Measurements from ENCODE around the gene PDZRN3.

The PDZRN3 gene

DNA sequence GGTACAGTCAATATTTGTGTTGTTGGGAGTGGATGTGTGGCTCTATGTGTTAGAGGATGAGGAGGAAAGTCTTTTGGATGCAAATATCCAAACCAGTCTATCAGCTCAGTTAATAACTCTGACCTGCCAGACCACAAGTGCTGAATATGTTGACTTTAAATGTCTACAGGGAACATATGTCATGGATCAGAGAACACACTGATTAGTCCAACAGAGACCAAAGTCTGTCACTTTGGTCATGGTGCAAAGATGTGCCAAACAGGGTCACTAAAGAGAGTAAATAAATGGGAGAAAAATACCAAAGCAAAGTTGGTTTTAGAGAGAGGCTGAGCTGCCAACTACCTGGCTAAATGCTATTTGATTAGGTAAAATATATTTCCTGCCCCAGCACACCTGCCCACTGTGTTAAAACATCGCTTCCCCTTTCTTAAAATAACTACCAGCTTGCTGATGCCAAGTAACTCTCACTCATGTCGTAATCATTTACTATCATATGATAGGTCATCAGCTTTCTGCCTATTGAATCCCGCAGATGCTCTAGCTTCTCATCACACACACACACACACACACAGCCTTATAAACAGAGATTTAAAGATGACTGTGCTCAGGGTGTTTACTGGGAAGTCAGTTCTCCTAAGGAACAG lies 173.3 kb downstream of the PDZRN3 start:
- no peak for DNase-seq (ENCODE audit: low read depth)

DNA sequence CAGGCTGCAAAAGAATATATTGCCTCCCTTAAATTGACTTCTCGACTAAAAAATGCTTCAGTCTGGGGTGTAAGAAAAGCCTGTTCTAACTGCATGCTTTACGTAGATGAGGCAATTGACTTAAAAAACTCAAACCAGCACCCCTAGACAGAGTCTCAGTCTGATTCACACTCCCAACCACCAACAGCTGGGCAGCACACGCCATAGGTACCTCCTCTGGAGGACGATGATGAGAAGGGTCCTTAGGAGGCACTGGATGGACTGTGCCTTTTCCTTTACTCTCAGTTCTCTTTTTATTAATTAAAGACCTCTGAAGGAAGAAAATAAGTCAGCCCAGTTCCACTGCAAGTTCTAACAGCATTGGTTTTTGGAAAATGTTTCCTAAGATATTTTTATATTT lies 175.0 kb downstream of the PDZRN3 start:
- no peak for DNase-seq (ENCODE audit: low read depth)

DNA sequence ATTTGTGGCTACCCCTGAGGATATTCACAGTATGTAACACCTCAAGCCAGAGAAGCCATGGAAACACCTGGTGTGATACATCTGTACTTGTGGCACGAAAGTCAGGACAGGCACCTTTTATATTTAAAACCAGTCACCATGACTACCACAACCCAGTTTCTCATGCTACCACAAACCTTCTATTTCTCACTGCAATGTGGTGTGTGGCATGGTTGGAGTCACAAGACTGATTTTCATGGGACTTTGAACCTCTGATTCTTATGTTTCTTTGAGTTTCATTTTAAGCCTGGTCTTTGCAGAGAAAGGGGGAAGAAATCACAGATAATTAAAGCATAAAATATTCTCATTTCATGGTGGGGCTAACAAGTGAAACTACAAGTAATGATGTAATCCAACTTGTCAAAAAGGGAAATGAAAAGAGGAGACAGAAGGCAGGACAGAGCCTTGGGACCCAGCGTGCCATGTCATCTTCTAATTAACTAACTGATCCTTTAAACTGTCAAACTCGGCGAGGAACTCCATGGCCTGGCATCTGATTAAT lies 175.9 kb downstream of the PDZRN3 start:
- DNase-seq (ENCODE audit: low read depth): no peak

DNA sequence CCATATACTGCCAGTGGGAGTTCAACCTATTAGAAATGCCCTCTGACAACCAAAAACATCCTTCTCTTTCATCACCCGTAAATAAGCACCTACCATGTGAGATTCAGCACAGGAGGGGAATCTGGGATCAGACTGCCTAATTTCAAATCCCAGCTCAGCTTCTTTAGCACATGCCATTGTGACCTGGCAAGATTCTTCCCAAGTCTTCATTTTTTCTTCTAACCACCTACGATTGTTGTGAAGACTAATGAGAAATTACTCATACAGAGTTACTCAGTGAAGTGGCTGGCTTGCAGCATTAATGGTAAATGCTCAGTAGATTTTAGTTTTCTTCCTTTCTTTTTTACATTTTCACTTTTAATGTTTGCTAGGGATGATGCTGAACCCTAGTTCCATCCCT lies 176.7 kb downstream of the PDZRN3 start:
- DNase-seq (ENCODE audit: low read depth): no peak

DNA sequence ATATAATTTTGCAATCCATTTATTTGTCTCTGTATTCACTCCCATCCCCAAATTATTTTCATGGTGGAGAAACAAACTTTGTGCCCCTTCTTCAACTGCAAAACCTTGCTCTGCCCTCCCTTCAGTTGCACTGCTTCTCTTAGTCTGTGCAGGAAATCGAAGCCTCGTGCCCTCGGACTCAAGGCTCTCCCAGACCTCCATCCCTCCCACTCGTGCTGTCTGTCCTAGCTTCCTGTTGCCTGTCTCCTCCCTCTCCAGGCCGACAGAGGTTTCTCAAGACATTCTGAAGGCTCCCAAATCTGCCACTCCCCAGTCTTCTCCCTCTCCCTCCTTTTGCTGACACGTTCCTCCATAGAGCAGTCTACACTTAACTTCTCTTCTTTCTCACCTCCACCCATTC lies 177.6 kb downstream of the PDZRN3 start:
- DNase-seq (ENCODE audit: low read depth): no peak

DNA sequence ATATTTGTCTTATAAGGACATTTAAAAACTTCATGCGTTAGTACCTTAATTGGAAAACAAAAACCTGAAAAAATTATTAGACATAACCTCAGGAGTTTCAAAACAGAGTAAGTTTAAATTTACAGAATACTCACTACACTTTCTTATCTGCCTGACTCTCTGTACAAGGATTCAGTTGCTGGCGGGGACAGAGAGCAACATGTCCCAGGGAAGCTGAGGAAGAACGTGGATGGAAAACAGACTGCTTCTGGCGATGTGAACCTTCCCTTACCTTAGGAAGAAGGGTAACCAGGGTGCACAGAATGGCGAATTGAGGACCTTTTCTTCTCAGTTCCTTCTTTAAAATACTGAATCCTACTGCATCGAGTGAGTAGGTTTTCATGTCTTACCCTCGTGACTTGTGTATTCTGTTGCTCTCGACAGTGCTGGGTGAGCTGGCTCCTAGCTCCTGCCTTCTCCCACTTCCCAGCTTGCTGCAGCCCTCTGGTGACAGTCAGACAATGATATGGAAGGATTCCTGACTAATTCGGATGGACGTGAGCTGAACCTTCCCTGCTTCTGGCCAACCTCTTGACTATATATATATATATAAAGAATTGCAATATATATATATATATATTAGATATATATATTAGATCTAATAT lies 178.2 kb downstream of the PDZRN3 start:
- no peak for DNase-seq (ENCODE audit: low read depth)

DNA sequence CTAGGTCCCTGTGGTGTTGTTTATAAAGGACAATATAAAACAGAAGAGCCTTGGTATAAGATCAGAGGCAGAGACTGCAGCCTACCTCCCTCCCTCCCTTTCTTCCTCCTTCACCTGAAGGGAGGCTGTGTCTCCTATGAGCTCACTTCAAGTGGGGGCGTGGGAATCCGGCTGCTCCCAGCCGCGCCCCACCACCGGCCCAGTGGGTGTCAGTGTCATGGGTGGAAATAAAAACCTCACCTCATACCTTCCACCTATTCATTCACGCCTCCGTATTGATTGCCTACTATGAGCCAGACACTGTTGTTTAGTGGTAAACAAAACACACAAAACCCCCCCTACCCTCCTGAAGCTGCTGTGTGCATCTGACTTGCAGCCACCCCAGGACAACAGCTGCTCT lies 181.9 kb downstream of the PDZRN3 start:
- no peak for DNase-seq (ENCODE audit: low read depth)

DNA sequence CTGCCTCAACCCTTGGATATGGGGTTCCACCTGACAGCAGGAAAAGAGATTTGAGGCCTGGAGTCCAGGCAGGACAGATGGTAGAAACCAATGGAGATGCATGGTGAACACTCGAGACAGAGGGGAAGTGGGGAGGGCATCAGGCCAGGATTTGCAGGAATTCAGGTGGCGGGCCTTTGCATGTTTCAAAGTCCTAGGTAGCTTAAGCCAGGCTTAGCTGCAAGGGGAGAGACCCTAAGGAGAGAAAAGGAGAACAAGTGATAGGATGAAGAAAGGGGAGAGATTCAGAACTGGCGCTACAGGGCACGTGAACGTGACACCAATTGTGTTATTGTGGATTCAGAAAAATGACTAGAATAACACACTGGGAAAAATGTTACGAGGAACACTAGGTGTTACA lies 182.6 kb downstream of the PDZRN3 start:
- DNase-seq (ENCODE audit: low read depth): no peak

DNA sequence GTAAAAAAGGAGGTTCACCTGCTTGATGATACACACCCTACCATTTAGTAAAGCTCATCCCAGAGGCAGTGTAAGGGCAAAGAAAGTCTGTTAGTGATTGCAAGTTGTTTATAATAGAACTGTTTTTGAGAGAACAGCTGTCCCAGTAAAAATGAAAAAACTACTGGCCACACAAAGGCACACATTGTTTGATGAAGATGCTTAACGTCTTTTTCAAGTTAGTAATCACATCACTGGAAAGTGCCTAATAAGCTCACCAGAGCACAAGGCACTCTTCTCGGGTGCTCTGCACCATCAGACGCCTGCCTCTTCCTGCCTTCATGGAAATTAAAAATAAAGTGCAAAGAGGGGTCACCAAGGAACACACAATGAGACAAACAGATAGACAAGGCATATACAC lies 186.9 kb downstream of the PDZRN3 start:
- no peak for DNase-seq (ENCODE audit: low read depth)

DNA sequence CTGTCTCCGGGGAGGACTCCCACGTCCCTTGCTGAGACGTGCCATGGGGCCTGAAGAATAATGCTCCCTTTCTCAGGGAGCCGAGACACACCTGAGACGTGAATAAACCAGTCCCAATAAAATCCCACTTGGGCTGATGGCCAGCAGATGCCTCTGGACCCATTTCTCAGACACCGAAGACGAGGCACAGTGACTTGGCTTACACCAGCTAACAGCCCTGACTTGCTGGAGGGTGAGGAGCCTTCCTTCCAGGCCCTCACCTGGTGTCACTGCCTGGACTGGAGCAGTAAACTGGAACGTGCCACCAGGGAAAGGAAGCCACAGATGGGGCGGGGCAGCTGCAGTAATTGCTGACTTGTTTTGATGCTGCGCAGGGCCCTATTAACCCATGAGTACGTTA lies 189.7 kb downstream of the PDZRN3 start:
- no peak for DNase-seq (ENCODE audit: low read depth)

DNA sequence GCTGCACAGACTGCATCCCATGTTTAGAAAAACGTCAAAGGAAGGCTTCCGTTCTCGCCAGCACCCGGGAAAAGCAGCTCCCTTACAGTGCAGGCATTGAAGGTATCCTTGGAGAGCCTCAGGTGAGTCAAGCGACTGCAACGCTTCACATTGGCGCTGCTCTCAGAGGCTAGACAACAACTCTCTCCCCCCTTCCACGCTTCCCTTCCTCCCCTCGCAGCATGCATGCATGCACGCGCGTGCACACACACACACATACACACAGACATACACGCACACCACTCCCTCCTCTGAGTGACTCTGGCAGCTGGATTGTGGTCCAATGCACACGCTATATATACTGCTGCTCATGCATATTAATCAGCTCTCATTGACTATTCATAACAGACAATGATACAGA lies 191.1 kb downstream of the PDZRN3 start:
- DNase-seq (ENCODE audit: low read depth): no peak

DNA sequence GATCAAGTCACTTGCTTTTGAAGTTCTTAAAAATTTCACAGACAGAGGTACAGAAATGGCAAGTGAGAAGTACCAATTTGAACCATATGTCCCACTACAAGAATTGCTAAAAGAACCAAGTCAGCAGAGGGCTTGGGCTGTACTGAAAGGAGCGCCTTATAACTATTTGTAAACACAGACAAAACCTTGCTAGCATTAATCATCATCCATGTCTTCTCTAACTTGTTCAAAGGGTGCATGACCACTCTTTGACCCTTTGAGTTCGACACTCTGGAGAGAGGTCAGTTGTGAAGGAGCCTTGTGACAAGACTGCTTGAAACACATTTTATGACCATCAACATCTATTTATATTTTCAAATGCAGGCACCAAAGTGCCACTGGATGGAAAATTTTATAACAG lies 191.7 kb downstream of the PDZRN3 start:
- DNase-seq (ENCODE audit: low read depth): no peak

DNA sequence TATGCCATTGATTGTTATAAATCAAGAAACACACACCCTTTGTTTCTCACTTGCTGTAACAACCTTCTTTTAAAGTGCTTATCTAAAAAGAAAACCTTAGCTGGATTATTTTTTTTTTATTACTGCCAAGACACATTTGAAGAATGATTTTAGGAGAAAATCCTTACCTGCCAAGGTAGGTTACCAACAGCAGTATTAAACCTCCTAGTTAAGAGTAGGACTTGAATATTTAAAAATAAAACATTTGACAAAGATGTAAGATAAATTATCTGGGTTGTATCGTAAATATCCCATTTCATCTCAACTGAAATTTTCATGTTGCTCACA lies 192.1 kb downstream of the PDZRN3 start:
- no peak for DNase-seq (ENCODE audit: low read depth)

DNA sequence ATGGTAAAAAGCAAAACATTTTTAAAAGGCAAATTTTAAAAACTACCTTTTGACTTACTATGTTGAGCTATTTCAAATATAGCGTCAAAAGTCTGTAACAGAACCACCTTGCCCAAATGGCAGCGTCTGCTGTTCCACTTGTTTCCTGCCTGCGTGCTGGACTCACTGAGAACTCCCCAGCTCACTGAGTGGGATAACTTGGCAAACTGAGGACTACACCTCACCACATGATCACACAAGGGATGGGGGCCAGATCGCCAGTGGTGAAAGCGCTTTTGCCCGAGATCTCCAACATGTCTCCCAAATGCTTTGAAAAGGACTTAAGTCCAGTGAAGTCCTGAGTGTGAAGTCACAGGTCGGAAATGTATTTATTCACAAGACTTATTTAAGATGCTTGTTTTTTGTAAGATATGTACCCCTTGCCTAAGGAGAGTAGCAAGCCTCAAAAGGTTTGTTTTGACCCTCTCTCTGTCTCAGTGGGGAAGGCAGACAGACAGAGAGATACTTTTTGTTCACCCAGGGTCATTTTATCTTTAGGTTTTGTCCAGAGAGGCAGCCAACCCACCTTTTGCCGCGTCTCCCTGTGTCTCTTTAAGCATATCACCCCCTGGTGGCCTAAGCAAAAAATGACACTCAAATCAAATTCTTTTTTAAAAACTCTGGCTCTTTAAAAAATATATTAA lies 192.6 kb downstream of the PDZRN3 start:
- no peak for DNase-seq (ENCODE audit: low read depth)

DNA sequence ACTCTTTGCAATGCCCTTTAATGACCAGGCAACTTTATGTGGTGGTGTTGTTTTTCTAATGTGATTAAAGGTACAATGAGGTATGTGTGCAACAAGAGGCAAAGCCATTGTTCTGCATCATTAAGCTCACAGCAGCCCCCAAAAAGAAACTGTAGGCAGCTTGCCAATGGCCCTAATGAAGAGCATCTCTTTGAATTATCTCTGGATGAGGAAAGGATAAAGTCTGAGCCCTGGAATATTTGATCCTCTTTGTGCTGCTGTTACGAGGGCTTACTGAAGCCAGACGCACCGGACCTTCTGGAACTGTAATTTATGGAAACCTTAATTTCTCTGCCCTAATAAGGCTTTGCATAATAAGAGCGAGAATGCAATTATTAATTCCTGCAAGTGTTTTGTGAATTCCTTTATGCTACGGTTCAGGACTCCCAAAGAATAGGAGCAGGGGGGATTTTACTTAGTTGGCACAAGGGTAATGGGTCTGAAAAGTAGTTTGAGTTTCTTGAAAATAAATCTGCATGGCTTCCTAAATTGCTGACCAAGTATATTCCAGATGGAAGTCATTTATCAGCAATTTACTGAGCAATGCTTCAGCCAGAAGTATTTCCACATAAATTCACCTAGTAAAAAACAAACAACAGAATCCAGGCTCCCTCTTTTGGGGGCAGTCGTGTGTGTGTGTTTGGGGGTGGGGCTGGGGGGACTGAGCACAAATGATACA lies 193.4 kb downstream of the PDZRN3 start:
- no peak for DNase-seq (ENCODE audit: low read depth)

DNA sequence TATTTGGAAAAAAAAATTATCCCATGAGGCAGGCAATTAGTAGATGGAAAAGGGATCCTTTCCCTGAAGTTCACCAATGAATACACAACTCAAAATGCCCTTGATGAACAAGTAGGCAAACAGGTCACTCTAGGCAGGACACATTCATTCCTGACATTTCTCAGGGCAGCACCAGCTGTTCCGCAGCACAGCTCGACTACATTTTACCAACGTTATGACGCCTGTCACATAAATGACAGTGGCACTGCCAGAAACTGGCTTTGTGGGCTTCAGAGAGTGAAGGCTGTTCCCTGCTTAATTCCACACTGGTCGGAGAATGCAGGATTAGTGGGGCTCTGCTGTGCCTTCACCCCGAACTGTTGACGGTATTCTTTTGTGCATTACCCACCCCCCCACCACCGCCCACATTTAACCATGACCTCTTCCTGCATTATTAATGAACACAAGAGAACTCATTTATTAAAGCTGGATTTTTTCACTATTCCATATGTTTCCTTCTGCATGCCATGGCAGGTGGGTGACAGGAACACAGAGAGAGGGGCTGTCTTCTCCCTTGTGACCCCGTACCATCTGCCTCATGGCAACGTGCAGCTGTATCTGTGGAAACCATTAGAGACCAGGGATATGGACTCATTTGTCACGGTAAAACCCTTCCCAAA lies 197.6 kb downstream of the PDZRN3 start:
- DNase-seq (ENCODE audit: low read depth): no peak

DNA sequence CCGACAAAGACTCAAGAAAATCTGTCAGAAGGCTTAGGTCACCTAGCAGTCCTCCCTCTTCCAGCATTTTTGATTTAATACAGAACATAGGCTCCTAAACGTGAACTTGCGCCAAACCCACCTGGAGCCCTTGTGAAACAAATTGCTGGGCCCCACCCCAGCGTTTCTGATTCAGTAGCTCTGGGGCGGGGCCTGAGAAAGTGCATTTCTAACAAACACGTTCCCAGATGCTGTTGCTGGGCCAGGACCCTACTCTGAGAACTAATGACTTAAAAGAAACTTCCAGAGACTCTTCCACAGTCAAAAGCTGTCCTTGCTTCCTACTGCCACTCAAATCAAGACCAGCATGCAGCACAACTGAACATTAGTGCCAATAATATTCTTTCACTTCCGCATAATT lies 198.1 kb downstream of the PDZRN3 start:
- no peak for DNase-seq (ENCODE audit: low read depth)

DNA sequence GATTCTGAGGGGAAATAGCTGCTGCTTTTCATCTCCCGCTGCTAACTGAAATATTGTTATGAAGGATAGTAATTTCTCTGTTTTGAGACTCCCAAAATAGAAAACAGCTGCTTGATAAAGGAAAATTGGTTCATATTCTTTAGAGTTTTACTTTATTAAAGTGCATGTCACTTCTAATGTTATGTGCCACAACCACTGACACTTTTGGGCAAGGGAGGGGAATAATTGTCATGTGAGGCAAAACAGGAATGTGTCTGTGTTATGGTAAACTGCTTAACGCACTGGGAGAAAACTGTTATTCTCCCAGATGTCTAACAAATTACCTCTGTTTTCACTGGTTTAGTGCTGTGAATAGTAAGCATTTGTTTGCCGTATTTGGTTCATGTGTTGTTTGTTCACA lies 201.6 kb downstream of the PDZRN3 start:
- no peak for DNase-seq (ENCODE audit: low read depth)

DNA sequence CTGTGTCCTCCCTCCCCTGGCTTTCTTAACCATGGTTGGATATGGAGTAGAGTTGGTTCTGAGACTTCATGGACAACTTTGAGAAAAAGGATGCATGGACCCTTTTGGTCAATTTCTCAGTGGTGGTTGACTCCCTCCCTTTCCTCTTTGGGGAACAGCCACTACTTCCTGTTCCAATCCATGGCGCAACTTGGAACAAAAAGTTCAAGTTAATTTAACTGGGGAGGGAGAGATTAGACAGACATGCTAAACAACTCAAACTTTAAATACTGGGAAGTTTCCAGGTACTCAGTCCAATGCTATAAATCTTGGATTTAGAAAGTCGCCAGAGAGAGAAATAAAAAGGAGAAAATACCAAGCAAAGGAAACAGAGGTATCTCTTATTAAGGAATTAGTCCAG lies 202.2 kb downstream of the PDZRN3 start:
- DNase-seq (ENCODE audit: low read depth): no peak

DNA sequence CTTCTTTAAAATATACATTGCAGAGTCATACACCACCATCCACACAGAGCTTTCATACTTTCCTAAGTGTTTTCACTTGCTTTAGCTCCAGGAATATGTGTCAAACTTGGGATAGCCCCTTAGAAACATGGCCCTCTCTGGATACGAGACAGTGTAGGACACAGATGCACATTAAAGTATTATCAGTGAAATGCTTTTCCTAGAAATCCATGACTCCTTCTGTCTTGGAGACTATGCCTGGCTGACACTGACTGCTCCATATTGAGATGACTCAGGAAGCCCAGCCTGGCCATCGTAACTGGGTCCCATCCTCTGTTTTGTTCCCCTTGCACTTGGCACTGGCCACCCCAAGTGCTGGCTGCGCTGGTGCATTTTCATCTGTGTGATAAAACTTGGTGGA lies 204.8 kb downstream of the PDZRN3 start:
- DNase-seq (ENCODE audit: low read depth): no peak

DNA sequence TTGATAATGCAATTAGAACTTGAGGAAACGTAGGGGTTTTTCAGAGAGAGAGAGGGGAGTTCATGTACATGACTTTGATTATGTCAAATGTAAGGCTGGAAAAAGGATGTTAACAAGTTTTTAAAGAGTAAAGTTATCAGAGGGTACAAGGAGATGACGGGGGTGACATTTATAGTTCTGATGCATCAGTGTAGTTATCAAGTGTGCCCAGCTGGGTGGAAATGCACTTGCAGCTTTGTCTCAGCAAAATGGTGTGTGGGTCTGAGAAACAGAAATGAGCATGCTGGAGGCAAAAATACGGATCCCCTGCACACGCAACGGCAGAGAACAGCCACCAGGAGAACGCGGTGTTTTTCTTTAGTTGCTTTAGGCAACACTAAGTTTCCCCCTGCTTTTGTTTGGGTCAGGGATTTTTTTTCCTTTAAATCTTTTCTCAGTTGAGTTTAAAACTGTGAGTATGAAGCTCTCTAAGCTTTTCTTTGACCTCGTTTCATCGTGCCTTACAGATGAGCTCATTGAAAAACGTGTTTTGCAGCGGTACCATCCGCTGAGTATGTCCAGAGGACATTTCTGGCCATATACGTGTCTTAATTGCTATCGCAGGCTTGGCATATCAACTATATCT lies 205.4 kb downstream of the PDZRN3 start:
- DNase-seq (ENCODE audit: low read depth): no peak

DNA sequence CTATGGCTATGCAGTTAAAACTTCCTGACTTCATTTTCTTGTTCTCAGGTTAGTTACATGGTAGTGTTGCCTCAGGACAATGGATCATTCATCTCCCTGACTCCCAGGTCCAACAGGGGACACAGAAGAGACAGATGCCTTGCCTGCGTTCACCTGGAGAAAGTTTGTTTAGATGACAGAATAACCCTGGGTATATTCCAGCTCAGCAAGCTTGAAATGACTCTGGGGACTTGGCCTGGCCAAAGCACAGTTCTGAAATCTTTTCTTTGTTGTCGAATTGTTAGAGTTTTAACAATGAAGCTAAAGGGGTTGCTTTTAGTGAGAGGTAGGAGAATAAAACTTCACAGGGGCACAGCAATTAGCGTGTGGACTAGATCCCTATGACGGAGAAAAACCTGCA lies 206.1 kb downstream of the PDZRN3 start:
- no peak for DNase-seq (ENCODE audit: low read depth)
